Measurements from ENCODE around the gene ACAD10.

DNA sequence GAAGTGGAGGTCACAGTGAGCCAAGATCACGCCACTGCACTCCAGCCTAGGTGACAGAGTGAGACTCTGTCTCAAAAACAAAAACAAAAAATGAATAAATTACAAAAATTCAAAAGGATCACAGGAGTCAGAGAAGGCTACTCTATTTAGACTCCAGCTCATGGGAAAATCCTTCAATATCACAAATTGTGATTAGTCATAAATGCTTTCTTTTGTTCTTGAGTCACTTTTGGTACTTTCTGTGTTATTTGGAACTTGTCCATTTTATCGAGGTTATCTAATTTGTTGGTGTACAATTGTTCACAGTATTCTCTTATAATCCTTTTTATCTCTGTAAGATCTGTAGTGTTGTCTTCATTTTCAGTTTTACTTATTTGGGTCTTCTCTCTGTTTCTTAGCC is 99.8 kb downstream of the ACAD10 start:
- TF ChIP-seq POLR2AphosphoS5 (IDR thresholded peaks at IDR 0.05), result no peak
- TF ChIP-seq, protein P1, sequence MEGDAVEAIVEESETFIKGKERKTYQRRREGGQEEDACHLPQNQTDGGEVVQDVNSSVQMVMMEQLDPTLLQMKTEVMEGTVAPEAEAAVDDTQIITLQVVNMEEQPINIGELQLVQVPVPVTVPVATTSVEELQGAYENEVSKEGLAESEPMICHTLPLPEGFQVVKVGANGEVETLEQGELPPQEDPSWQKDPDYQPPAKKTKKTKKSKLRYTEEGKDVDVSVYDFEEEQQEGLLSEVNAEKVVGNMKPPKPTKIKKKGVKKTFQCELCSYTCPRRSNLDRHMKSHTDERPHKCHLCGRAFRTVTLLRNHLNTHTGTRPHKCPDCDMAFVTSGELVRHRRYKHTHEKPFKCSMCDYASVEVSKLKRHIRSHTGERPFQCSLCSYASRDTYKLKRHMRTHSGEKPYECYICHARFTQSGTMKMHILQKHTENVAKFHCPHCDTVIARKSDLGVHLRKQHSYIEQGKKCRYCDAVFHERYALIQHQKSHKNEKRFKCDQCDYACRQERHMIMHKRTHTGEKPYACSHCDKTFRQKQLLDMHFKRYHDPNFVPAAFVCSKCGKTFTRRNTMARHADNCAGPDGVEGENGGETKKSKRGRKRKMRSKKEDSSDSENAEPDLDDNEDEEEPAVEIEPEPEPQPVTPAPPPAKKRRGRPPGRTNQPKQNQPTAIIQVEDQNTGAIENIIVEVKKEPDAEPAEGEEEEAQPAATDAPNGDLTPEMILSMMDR (IDR thresholded peaks at IDR 0.05), result no peak
